ENCODE data around the gene SMIM10L2A.

DNA sequence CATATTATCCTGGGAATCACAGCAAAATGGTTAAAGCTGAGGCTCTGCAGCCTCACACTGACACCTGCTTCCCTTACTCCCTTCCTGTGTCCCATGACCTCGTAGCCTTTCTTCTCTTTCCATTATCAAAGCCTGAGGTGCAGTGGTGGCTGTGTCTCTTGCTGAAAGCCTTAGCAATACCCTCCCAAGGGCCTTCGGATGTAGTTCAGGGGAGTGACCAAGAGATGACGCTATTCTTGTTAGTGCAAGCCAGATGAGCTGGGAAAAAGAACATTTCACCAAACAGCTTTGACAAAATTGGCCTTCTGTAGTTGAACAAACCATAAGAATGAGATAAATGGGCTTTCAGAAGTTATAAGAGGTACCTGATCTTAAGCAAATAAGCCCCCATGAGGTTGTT is 31.6 kb downstream of the SMIM10L2A start:
- TF ChIP-seq, protein P1, sequence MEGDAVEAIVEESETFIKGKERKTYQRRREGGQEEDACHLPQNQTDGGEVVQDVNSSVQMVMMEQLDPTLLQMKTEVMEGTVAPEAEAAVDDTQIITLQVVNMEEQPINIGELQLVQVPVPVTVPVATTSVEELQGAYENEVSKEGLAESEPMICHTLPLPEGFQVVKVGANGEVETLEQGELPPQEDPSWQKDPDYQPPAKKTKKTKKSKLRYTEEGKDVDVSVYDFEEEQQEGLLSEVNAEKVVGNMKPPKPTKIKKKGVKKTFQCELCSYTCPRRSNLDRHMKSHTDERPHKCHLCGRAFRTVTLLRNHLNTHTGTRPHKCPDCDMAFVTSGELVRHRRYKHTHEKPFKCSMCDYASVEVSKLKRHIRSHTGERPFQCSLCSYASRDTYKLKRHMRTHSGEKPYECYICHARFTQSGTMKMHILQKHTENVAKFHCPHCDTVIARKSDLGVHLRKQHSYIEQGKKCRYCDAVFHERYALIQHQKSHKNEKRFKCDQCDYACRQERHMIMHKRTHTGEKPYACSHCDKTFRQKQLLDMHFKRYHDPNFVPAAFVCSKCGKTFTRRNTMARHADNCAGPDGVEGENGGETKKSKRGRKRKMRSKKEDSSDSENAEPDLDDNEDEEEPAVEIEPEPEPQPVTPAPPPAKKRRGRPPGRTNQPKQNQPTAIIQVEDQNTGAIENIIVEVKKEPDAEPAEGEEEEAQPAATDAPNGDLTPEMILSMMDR (IDR thresholded peaks at IDR 0.05): no peak
- TF ChIP-seq POLR2A (IDR thresholded peaks at IDR 0.05): no peak
